Suprapubic skin (tissue), 4 donors: ENCODE measurements around the gene CABP4. TPM values are rescaled to one million over a fixed set of nuclear protein-coding genes. Genes with fewer than 3 reads are reported as not detected.

Experiments
- DNase-seq, 2 donors: peaks; one replicate each; pipeline ENCODE4 v3.0.0-alpha.2; 2019; ENCODE audit warnings: low spot score in 2 of 2
- H3K27ac ChIP-seq: fragments of 200-600 bp; sonication (generic); one replicate; pipeline ENCODE4 v1.5.1; 2019
- H3K27me3 ChIP-seq: fragments of 200-600 bp; sonication (generic); one replicate; pipeline ENCODE4 v1.5.1; 2019
- H3K36me3 ChIP-seq: fragments of 200-600 bp; sonication (generic); one replicate; pipeline ENCODE4 v1.5.1; 2019
- H3K4me1 ChIP-seq: fragments of 200-600 bp; sonication (generic); one replicate; pipeline ENCODE4 v1.5.1; 2019
- H3K4me3 ChIP-seq: fragments of 200-600 bp; sonication (generic); one replicate; pipeline ENCODE4 v1.5.1; 2019; ENCODE audit warnings: mild to moderate bottlenecking
- H3K9me3 ChIP-seq: fragments of 200-600 bp; sonication (generic); one replicate; pipeline ENCODE4 v1.5.1; 2019
- EP300 ChIP-seq: sonication (generic); formaldehyde crosslinking; IDR thresholded peaks from one replicate; pipeline ENCODE4 v1.6.1; 2017; ENCODE audit warnings: antibody characterized with exemption
- POLR2A ChIP-seq, 2 donors: fragments of 450-650 bp; IDR thresholded peaks; one replicate each; pipeline ENCODE4 v1.6.1; 2017; ENCODE audit warnings: antibody characterized with exemption in 2 of 2, mild to moderate bottlenecking in 2 of 2, moderate library complexity in 2 of 2
- POLR2AphosphoS5 ChIP-seq, 3 donors: sonication (generic); formaldehyde crosslinking; IDR thresholded peaks; one replicate each; pipeline ENCODE4 v1.6.1; 2017; ENCODE audit warnings: antibody characterized with exemption in 3 of 3
- WGBS: methylation state at CpG from one replicate; pipeline ENCODE4 v1.1.5; 2018; 5-methylcytosine and 5-hydroxymethylcytosine counted together
- total RNA-seq, 4 donors: library from RNA; depleted of rRNA; stranded (reverse); fragments of >200 nt; gene quantifications; one replicate each; pipeline ENCODE4 v1.1.0, GENCODE V29; 2016
- TF ChIP-seq, protein P1 (sequence below), 2 donors: fragments of 200-600 bp in 1 of 2; fragments of 450-650 bp in 1 of 2; sonication (generic) in 1 of 2; IDR thresholded peaks; one replicate each; pipeline ENCODE4 v1.5.1; 2016 to 2019; ENCODE audit warnings: antibody characterized with exemption in 2 of 2, mild to moderate bottlenecking in 1 of 2, moderate library complexity in 1 of 2

Gene CABP4
- total RNA-seq, 4 donors from 2014 or later, result 0.38 to 2.5 (median 0.72) TPM; not detected in 1

DNA sequence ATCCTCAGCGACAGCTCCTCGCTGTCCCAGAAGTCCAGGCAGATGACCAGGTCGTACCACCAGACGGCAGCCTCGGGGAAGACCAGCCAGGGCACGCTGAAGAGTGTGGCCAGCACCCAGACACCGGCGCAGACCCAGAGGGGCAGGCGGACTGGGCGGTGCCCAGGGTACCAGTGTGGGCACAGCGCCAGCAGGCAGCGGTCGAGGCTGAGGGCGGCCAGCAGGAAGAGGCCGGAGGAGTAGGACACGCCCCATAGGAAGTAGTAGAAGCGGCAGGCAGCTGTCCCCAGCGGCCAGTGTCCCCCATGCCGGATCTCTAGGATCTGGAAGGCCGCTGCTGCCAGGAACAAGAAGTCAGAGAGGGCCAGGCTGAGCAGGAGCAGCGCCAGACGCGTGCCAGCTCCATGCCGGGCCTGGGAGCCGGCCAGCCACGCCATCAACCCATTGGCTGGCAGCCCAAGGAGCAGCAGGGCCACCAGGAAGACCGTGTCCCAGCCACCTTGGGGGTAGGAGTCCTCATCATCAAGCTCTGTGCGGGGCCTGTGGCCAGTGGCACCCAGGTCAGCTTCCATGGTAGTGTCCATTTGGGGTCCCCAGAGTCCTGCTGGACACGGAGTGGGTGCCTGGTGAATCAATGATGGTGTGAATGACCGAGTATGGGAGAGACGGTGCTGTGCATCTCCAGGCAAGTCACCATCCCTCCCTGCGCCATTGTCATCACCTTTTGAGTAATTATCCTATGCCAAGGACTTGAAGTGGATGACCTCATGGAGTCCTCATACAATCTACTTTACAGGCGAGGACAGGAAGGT lies 2.8 kb upstream of the CABP4 start, which contains the start of gene GPR152:
GPR152 (minus strand) TSS at position 589 of the 812 bp plus-strand sequence; CDS start at position 584, 5 bp downstream.
- 88% methylated on average over 8 of the region's 33 CpGs for WGBS
- Histone ChIP-seq H3K27ac (no peak within 1 kb of the TSS), H3K36me3 (no peaks in the 10 kb centered on the region), H3K4me1 (no peaks in the 10 kb centered on the region), H3K27me3 (no peaks in the 10 kb centered on the region), H3K4me3 (no peak within 1 kb of the TSS), H3K9me3 (no peaks in the 10 kb centered on the region)
- no peak for DNase-seq
- TF ChIP-seq EP300 (no peak), POLR2A (IDR thresholded peaks at IDR 0.05) (no peak), POLR2AphosphoS5 (IDR thresholded peaks at IDR 0.05) (no peak)
- TF ChIP-seq, protein P1, sequence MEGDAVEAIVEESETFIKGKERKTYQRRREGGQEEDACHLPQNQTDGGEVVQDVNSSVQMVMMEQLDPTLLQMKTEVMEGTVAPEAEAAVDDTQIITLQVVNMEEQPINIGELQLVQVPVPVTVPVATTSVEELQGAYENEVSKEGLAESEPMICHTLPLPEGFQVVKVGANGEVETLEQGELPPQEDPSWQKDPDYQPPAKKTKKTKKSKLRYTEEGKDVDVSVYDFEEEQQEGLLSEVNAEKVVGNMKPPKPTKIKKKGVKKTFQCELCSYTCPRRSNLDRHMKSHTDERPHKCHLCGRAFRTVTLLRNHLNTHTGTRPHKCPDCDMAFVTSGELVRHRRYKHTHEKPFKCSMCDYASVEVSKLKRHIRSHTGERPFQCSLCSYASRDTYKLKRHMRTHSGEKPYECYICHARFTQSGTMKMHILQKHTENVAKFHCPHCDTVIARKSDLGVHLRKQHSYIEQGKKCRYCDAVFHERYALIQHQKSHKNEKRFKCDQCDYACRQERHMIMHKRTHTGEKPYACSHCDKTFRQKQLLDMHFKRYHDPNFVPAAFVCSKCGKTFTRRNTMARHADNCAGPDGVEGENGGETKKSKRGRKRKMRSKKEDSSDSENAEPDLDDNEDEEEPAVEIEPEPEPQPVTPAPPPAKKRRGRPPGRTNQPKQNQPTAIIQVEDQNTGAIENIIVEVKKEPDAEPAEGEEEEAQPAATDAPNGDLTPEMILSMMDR (IDR thresholded peaks at IDR 0.05), result no peak

DNA sequence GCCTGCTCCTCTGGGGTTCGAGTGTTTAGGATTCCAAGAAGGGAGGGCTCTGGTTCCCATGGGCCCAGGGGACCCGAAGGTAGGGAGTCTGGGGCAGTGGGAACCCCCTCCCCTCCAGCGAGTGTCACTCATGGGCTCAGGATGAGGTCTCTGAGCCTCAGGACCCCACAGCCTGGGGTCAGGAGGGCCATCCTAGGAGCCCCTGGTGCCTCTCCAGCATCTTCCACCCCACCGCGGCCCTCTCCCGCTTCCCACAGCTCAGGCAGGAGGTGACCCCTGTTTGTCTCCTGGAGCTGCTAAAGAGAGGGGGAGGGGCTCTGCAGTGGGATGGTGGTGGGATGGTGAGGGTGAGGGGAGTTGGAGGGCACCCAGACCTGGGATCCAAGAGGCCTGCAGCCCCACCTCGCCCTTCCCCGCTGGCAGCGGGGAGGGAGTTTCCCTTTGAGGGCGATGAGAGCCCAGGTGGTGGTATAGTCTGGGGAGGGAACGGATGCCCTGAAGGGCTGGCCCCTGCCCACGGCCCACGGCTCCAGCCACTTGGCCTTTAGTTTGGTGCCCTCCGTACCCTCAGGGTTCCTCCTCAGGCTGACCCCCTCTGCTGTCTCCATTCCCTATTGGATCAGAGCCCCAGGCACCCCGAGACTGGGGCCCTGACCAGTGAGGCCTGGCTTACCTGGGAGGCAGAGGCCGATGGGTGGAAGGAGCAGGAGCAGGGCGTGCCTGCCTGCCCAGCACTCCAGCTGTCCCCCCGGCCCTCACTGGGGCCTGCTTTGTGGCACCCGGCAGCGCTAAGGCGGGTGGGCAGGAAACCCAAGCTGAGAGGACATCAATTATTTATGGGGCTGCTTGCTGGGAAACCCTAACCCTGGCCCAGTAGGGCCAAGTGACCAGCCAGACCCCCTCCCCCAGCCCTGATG lies 1.1 kb upstream of the CABP4 start:
- DNase-seq, result no peak
- 86% methylated on average over 10 of the region's 21 CpGs for WGBS
- no peaks in the 10 kb centered on the region for H3K4me1 ChIP-seq
- TF ChIP-seq POLR2A (IDR thresholded peaks at IDR 0.05) (no peak), EP300 (no peak), POLR2AphosphoS5 (IDR thresholded peaks at IDR 0.05) (no peak)
- TF ChIP-seq, protein P1 (IDR thresholded peaks at IDR 0.05), result no peak
- no peaks in the 10 kb centered on the region for H3K9me3 ChIP-seq
- H3K36me3 ChIP-seq, result no peaks in the 10 kb centered on the region
- H3K27me3 ChIP-seq, result no peaks in the 10 kb centered on the region
- H3K4me3 ChIP-seq, result no peak overlapping the region
- H3K27ac ChIP-seq, result no peak overlapping the region

DNA sequence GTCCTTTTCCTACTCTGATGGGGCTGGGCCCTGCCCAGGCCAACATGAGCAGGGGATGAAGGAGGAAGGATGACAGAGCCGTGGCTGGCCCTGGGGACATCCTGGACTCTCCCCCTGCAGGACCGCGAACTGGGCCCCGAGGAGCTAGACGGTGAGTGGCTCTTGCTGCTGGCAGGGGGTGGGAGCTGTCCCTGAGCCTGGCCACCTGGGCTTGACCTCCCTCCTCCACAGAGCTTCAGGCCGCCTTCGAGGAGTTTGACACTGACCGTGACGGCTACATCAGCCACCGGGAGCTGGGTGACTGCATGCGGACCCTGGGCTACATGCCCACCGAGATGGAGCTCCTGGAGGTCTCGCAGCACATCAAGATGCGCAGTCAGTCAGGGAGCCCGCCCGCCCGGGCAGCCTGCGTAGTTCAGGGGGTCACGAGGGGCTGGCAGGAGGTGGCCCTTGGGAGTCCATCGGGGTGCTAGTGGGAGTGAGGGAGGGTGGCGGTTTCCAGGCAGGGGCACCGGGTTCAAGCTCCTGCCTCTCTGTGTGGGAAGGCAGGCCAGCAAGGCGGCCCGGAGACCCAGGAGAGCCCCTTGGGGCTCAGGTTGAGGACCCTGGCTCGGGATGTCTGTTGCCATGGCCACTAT lies 1.0 kb downstream of the CABP4 start:
- Histone ChIP-seq H3K27me3 (no peaks in the 10 kb centered on the region), H3K4me3 (no peak overlapping the region), H3K36me3 (no peaks in the 10 kb centered on the region), H3K9me3 (no peaks in the 10 kb centered on the region), H3K4me1 (no peaks in the 10 kb centered on the region), H3K27ac (no peak overlapping the region)
- DNase-seq, result no peak
- TF ChIP-seq POLR2A (IDR thresholded peaks at IDR 0.05), result no peak
- TF ChIP-seq EP300, result no peak
- TF ChIP-seq, protein P1 (IDR thresholded peaks at IDR 0.05), result no peak
- TF ChIP-seq POLR2AphosphoS5 (IDR thresholded peaks at IDR 0.05), result no peak
- 90% methylated on average over 11 of the region's 25 CpGs for WGBS

DNA sequence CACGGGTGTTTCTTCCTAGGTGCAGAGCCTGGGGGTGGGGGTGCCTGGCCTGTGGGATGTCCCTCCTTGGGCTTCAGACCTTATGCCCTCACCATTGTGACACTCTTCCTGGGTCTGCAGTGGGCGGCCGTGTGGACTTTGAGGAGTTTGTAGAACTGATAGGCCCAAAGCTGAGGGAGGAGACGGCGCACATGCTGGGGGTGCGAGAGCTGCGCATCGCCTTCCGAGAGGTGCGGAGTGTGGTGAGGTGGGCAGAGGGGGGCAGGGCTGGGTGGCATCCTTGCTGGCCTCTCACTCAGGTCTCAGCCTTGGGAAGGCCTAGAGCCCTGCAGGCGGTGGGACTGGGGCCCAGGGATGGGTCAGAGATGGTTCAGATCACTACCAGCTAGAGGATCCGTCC lies 2.3 kb downstream of the CABP4 start:
- whole genome bisulfite sequencing, result 97% methylated on average over 9 of the region's 12 CpGs
- no peak overlapping the region for H3K27ac ChIP-seq
- no peak overlapping the region for H3K4me3 ChIP-seq
- DNase-seq, result no peak
- TF ChIP-seq, protein P1 (IDR thresholded peaks at IDR 0.05), result no peak
- TF ChIP-seq EP300 (no peak), POLR2AphosphoS5 (IDR thresholded peaks at IDR 0.05) (no peak), POLR2A (IDR thresholded peaks at IDR 0.05) (no peak)
- H3K9me3 ChIP-seq, result no peaks in the 10 kb centered on the region
- no peaks in the 10 kb centered on the region for H3K36me3 ChIP-seq
- no peaks in the 10 kb centered on the region for H3K4me1 ChIP-seq
- H3K27me3 ChIP-seq, result no peaks in the 10 kb centered on the region
